HCT116 (cell line): ENCODE measurements around the gene SELE. TPM values are rescaled to one million over a fixed set of nuclear protein-coding genes. Genes with fewer than 3 reads are reported as not detected.

Experiments used
- ATAC-seq: fragments of 200-7000 bp; cut with Tn5 transposase; 2 replicates; pipeline ENCODE4 v1.9.1; 2020; ENCODE audit warnings: mild to moderate bottlenecking, moderate library complexity
- BruUV-seq: library from RNA; stranded (reverse); fragments of 400-500 nt; replicated peaks from 2 replicates; lab custom pipeline; 2021; lab: Mats Ljungman, UMichigan
- CTCF ChIA-PET: fragments of 300-600 bp; sonication (Branson Sonifier 250); formaldehyde crosslinking; loops from one replicate; lab custom pipeline; 2021; ENCODE audit warnings: antibody characterized with exemption; lab: Charles Lee
- POLR2A ChIA-PET: fragments of 300-600, 350-600 bp; sonication (Branson Sonifier 250); formaldehyde crosslinking; loops from one replicate; lab custom pipeline; 2021; ENCODE audit warnings: antibody characterized with exemption; lab: Charles Lee
- RAD21 ChIA-PET, 2 experiments: fragments of 300-600 bp; sonication (Branson Sonifier 250); formaldehyde crosslinking; loops; one replicate each; lab custom pipeline; 2023; ENCODE audit warnings: low total read pairs in 2 of 2; ENCODE audit not compliant: uncharacterized antibody in 2 of 2, unreplicated experiment in 2 of 2, low non-redundant PET in 1 of 2; lab: Charles Lee
- DNase-seq: peaks from one replicate; pipeline ENCODE4 v3.0.0-alpha.2; 2010; ENCODE audit warnings: low read depth, low spot score
- H2AFZ ChIP-seq: fragments of 200-600 bp; shearing (Covaris generic), sonication (generic); 2 replicates; pipeline ENCODE4 v1.6.1; 2017; ENCODE audit warnings: low read depth, mixed run types, mixed read lengths, antibody characterized with exemption, low read length; ENCODE audit not compliant: poor library complexity, severe bottlenecking
- H3K27ac ChIP-seq: 2 replicates; pipeline ENCODE4 v1.5.1; 2012; ENCODE audit warnings: low read depth, low read length
- H3K27me3 ChIP-seq: fragments of 200-600 bp; sonication (generic); 2 replicates; pipeline ENCODE4 v1.6.1; 2016; ENCODE audit warnings: mixed run types, low read length, mixed read lengths; ENCODE audit not compliant: insufficient read depth
- H3K36me3 ChIP-seq, 2 experiments: fragments of 200-500 bp in 1 of 2; fragments of 200-600 bp in 1 of 2; sonication (Bioruptor generic) in 1 of 2; sonication (generic) in 1 of 2; 2 replicates each; pipeline versions ENCODE4 v1.5.1 to v1.6.1; 2014 to 2016; ENCODE audit warnings: low read length in 2 of 2, inconsistent platforms in 1 of 2, mixed read lengths in 1 of 2, mixed run types in 1 of 2; ENCODE audit not compliant: insufficient read depth in 2 of 2, control insufficient read depth in 1 of 2
- H3K4me1 ChIP-seq, 2 experiments: fragments of 200-600 bp in 1 of 2; sonication (generic) in 1 of 2; 2 replicates each; pipeline versions ENCODE4 v1.5.1 to v1.6.1; 2012 to 2017; ENCODE audit warnings: low read length in 2 of 2, inconsistent platforms in 1 of 2, mild to moderate bottlenecking in 1 of 2, mixed read lengths in 1 of 2, mixed run types in 1 of 2, moderate library complexity in 1 of 2; ENCODE audit not compliant: insufficient read depth in 2 of 2, control insufficient read depth in 1 of 2
- H3K4me2 ChIP-seq: fragments of 200-600 bp; sonication (generic); 2 replicates; pipeline ENCODE4 v1.6.1; 2017; ENCODE audit warnings: mixed run types, low read length, mixed read lengths
- H3K4me3 ChIP-seq, 2 experiments: fragments of 200-600 bp in 1 of 2; sonication (generic) in 1 of 2; replicated peaks in 1 of 2; 2 replicates each; pipeline ENCODE4 v1.5.1; 2011 to 2016; ENCODE audit warnings: low read length in 2 of 2, control low read depth in 1 of 2, low read depth in 1 of 2, mild to moderate bottlenecking in 1 of 2, mixed read lengths in 1 of 2, mixed run types in 1 of 2
- H3K79me2 ChIP-seq: fragments of 200-600 bp; sonication (generic); 2 replicates; pipeline ENCODE4 v1.6.1; 2017; ENCODE audit warnings: mild to moderate bottlenecking, mixed run types, low read length, moderate library complexity, mixed read lengths; ENCODE audit not compliant: insufficient read depth
- H3K9ac ChIP-seq: fragments of 200-600 bp; sonication (generic); 2 replicates; pipeline ENCODE4 v1.6.1; 2016; ENCODE audit warnings: low read length, mixed read lengths
- H3K9me2 ChIP-seq: fragments of 200-600 bp; sonication (generic), shearing (Covaris generic); 2 replicates; pipeline ENCODE4 v1.6.1; 2017; ENCODE audit warnings: mixed run types, mild to moderate bottlenecking, moderate library complexity; ENCODE audit not compliant: insufficient read depth
- H3K9me3 ChIP-seq, 2 experiments: fragments of 200-500 bp in 1 of 2; fragments of 200-600 bp in 1 of 2; sonication (Bioruptor generic) in 1 of 2; sonication (generic) in 1 of 2; 2 replicates each; pipeline ENCODE4 v1.6.1; 2014 to 2017; ENCODE audit warnings: low read length in 2 of 2, mixed read lengths in 2 of 2, inconsistent platforms in 1 of 2, low read depth in 1 of 2, mild to moderate bottlenecking in 1 of 2, mixed run types in 1 of 2, moderate library complexity in 1 of 2; ENCODE audit not compliant: control insufficient read depth in 1 of 2, insufficient read depth in 1 of 2
- H4K20me1 ChIP-seq: fragments of 200-600 bp; sonication (generic), shearing (Covaris generic); 2 replicates; pipeline ENCODE4 v1.6.1; 2017; ENCODE audit warnings: mixed run types, mild to moderate bottlenecking, moderate library complexity; ENCODE audit not compliant: insufficient read depth
- CBX3 ChIP-seq: IDR thresholded peaks from 2 replicates; pipeline ENCODE4 v1.6.1; 2012; ENCODE audit warnings: low read depth
- CEBPB ChIP-seq: IDR thresholded peaks from 2 replicates; pipeline ENCODE4 v1.6.1; 2012; ENCODE audit warnings: low read depth
- CTCF ChIP-seq, 3 experiments: fragments of 200-600 bp in 1 of 3; sonication (generic) in 1 of 3; IDR thresholded peaks in 2 of 3; conservative IDR thresholded peaks in 1 of 3; 2 replicates each; pipeline ENCODE4 v1.5.1; 2012 to 2017; ENCODE audit warnings: low read depth in 2 of 3, low read length in 2 of 3, antibody characterized with exemption in 1 of 3, borderline replicate concordance in 1 of 3, control low read depth in 1 of 3, mild to moderate bottlenecking in 1 of 3, mixed read lengths in 1 of 3, mixed run types in 1 of 3, moderate library complexity in 1 of 3; ENCODE audit not compliant: insufficient read depth in 1 of 3
- EZH2 ChIP-seq: fragments of 200-600 bp; sonication (generic); IDR thresholded peaks from 2 replicates; pipeline ENCODE4 v1.6.1; 2017; ENCODE audit warnings: antibody characterized with exemption, mixed run types
- JUND ChIP-seq: IDR thresholded peaks from 2 replicates; pipeline ENCODE4 v1.6.1; 2012
- POLR2AphosphoS5 ChIP-seq: IDR thresholded peaks from 2 replicates; pipeline ENCODE4 v1.6.1; 2011; ENCODE audit warnings: mild to moderate bottlenecking, low read depth, low read length, moderate library complexity
- RAD21 ChIP-seq: IDR thresholded peaks from 2 replicates; pipeline ENCODE4 v1.6.1; 2012; ENCODE audit warnings: low read depth, mild to moderate bottlenecking
- TCF7L2 ChIP-seq: IDR thresholded peaks from 2 replicates; pipeline ENCODE4 v1.7.0; 2011; ENCODE audit warnings: borderline replicate concordance, inconsistent platforms; ENCODE audit not compliant: insufficient read depth, insufficient read length; ENCODE audit errors: extremely low read depth
- ZFX ChIP-seq: fragments of 450-650 bp; IDR thresholded peaks from 2 replicates; pipeline ENCODE4 v1.6.1; 2017
- ZNF274 ChIP-seq: fragments of 200-500 bp; sonication (Bioruptor generic); IDR thresholded peaks from 2 replicates; pipeline ENCODE4 v1.6.1; 2014; ENCODE audit warnings: mild to moderate bottlenecking, low read depth, low read length, inconsistent platforms
- intact Hi-C: fragments of 100-400 bp; cut with micrococcal nuclease; formaldehyde crosslinking; loops from 2 replicates; pipeline ENCODE4 v1.10.0; 2022
- total RNA-seq: library from RNA; stranded (reverse); gene quantifications from one replicate; pipeline ENCODE4 v1.2.1, GENCODE V29; 2021; ENCODE audit not compliant: unreplicated experiment
- TF ChIP-seq, protein P1 (sequence below): IDR thresholded peaks from 2 replicates; pipeline ENCODE4 v1.6.1; 2012
- TF ChIP-seq, protein P2 (sequence below): IDR thresholded peaks from 2 replicates; pipeline ENCODE4 v1.6.1; 2012

Gene SELE
- total RNA-seq, 1 experiment from 2014 or later: not detected

GRCh38 chr1:169692756-169693460, 41.0 kb downstream of the SELE start:
- CTCF ChIA-PET: no interaction called here

More at GRCh38 chr1:169692756-169693460, 41.0 kb downstream of the SELE start:
- no peak overlapping the region for H3K27ac ChIP-seq
- intact Hi-C loops: no loop called here
- no peaks in the 10 kb centered on the region for H3K9me2 ChIP-seq
- H4K20me1 ChIP-seq: no peaks in the 10 kb centered on the region
- no peaks in the 10 kb centered on the region for H3K36me3 ChIP-seq
- no peak overlapping the region for H3K9ac ChIP-seq
- no peaks in the 10 kb centered on the region; the same call in 1 of the 2 replicates for H3K27me3 ChIP-seq
- no peak overlapping the region for H3K4me2 ChIP-seq
- no peaks in the 10 kb centered on the region for H3K79me2 ChIP-seq
- no peaks in the 10 kb centered on the region for H3K9me3 ChIP-seq
- BruUV-seq: no TSS peak
- H3K4me1 ChIP-seq: no peaks in the 10 kb centered on the region
- ChIA-PET POLR2A (no interaction called here), RAD21 (no interaction called here)
- TF ChIP-seq, protein P1, sequence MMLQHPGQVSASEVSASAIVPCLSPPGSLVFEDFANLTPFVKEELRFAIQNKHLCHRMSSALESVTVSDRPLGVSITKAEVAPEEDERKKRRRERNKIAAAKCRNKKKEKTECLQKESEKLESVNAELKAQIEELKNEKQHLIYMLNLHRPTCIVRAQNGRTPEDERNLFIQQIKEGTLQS: no peak
- TF ChIP-seq CTCF (IDR thresholded peaks at IDR 0.05 in 2 of 3, conservative IDR thresholded peaks at IDR 0.05 in 1 of 3; ENCODE audit: borderline replicate concordance in 1 of 3, insufficient read depth in 1 of 3, low read depth in 2 of 3, low read length in 2 of 3) (no peak), JUND (no peak), TCF7L2 (no peak), ZFX (no peak), ZNF274 (no peak), CEBPB (no peak), POLR2AphosphoS5 (no peak), CBX3 (no peak), RAD21 (no peak), EZH2 (no peak)
- TF ChIP-seq, protein P2, sequence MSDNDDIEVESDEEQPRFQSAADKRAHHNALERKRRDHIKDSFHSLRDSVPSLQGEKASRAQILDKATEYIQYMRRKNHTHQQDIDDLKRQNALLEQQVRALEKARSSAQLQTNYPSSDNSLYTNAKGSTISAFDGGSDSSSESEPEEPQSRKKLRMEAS: no peak
- DNase-seq (no peak), ATAC-seq (no peak)
- H3K4me3 ChIP-seq: no peak overlapping the region
- no peak overlapping the region for H2AFZ ChIP-seq
